SW480 (cell line): Measurements from ENCODE around the gene SLCO2B1.

Experiments used
- DNase-seq: peaks from one replicate; pipeline ENCODE4 v3.0.0-alpha.2; 2016; ENCODE audit warnings: low spot score

Gene SLCO2B1

GRCh38 chr11:75223954-75224643 is 73.2 kb downstream of the SLCO2B1 start:
- no peak for DNase-seq

- no peak for DNase-seq
Measured at GRCh38 chr11:75225794-75226193, 74.9 kb downstream of the SLCO2B1 start.

- no peak for DNase-seq
Measured at GRCh38 chr11:75229466-75229865, 78.6 kb downstream of the SLCO2B1 start.

DNA sequence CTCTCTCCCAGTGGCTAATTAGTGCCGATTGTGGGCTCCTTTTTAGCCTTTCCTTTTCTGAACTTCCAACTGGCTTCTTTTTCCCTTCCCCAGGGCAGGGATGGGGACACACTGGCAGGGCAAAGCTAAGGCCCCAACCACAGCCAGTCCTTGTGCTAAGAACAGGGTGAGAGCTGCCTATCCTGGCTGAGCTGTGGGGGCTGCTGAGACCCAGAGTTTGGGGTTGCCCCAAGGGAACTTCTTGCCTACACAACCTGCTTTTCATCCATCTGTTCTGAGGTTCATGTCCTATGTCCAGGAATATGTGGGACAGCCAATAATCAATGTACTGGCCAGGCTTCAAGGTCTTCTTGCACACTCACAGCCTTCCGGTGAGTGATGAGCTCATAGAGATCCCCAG is 79.7 kb downstream of the SLCO2B1 start:
- no peak for DNase-seq

DNA sequence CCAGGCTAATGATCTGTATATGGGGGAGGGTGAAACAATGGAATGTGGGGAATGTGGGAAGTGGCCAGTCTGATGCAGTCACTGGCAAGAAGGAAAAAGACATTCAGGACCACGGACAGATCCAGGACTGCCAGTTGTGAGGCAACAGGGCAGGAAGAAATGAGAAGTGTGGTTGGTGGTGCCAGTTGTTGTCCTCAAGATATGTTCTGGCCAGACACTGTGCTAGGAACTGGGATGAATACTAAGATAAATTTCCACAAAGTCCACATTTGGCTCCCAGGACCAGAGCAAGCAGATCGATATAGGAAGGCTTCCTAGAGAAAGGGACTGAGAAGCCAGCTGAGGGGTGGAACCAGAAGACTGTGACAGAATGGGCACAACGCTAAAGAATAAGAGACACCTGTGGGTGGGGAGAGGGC is 82.9 kb downstream of the SLCO2B1 start:
- DNase-seq = peak; percentile 48

GRCh38 chr11:75236062-75236461 is 85.2 kb downstream of the SLCO2B1 start:
- DNase-seq = no peak

GRCh38 chr11:75237050-75237449 is 86.1 kb downstream of the SLCO2B1 start:
- DNase-seq = no peak

GRCh38 chr11:75238595-75239440 is 87.9 kb downstream of the SLCO2B1 start:
- no peak for DNase-seq

DNA sequence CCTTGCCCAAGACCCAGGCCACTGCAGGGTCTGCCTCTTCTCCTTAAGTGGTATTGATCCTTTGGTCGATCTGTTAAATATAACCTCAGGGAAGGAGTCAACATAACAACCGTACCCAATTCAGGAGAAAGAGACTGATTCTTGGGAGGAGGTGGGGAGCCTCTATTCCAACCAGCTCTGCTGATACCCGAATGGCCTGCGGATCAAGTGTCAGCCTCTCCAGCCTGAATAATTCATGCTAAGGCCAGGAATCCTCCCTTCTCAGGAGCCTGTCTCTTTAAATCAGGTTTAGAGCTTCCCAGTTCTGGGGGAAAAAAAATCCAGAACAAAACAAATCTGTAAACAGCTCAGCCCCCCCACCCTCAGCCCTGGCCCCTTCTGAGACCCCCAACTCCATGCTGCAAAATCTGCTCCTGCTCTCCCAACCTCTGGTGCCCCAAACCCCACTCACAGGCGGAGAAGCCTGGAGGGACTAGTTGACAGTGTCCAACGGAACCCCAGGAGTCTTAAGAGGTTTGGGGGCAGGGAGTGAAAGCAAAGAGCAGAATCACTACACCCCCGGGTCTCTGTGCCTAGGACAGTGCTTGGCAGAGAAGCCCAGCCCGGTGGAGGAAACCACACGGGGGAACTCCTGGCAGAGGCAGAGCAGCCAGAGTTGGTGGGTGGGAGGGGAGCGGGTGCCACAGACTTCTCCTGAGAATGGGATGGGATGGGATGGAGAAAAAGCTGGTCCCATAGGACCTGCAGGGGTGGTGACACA is 88.8 kb downstream of the SLCO2B1 start:
- no peak for DNase-seq

GRCh38 chr11:75240311-75241035 is 89.6 kb downstream of the SLCO2B1 start, which contains the start of gene TPBGL:
TSS of gene TPBGL (plus strand) at chr11:75240774. CDS start at chr11:75241050, 276 bp downstream.
- DNase-seq = no peak

- peak; percentile 78 for DNase-seq
Measured at GRCh38 chr11:75241036-75241905, 90.4 kb downstream of the SLCO2B1 start.

DNA sequence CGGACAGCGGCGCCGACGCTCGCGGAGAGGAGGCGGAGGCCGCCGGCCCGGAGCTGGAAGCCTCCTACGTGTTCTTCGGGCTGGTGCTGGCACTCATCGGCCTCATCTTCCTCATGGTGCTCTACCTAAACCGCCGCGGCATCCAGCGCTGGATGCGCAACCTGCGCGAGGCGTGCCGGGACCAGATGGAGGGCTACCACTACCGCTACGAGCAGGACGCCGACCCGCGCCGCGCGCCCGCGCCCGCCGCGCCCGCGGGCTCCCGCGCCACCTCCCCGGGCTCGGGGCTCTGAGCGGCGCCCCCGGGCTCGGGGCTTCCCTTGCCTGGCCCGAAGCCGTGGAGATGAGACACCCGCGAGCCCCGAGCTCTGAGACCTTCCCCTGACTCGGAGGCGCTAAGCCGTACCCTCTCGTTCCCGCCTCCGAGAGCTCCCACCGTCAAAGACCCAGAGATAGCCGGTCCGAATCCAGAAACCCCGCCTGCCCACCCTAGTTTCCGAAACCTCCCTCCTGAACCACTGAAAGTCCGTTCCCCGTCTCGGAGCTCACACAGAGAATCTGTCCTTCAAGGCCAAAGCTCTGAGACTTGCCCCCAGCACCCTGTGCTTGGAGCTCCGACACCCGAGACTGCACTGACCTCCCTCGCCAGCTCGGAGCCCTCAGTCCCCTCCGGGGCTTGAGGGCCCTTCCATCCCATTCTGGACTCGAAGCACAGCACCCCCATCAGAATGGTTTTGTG is 91.2 kb downstream of the SLCO2B1 start:
- DNase-seq = no peak

- no peak for DNase-seq
Measured at GRCh38 chr11:75242722-75243600, 92.1 kb downstream of the SLCO2B1 start.

GRCh38 chr11:75244052-75244814 is 93.3 kb downstream of the SLCO2B1 start:
- DNase-seq = no peak

- no peak for DNase-seq
Measured at GRCh38 chr11:75245356-75246005, 94.6 kb downstream of the SLCO2B1 start.

- no peak for DNase-seq
Measured at GRCh38 chr11:75246006-75246670, 95.2 kb downstream of the SLCO2B1 start.

DNA sequence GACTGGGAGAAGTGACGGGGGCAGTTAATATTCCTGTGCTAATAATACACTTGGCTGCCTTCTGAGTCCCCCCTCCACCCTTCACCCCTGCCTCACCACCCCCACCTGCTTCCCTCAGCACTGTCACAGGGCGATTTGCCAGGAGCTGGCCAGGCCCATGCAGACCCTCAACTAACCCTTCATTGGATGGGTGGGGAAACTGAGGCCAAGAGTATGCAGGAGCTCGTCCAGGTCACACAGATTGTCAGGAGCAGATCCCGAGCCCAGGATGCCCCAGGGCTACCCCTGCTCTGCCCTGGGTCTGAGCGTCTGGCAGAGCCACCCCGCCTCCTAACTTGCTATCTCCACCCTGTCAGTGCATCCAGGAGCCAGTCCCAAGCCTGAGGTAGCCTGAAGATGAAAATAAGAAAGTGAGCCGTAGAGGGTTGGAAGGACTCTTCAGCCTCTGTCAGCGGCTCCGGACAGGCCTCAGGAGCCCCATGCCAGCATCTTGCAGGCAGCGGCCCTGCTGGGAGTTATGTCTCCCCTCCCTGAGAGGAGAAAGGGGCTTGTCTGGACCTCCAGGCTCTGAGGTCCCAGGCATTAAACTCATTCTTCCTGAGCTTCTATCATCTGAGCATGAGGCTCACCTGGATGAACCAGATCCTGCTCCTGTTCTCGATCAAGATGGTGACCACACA is 95.9 kb downstream of the SLCO2B1 start:
- no peak for DNase-seq
